GM12873 (cell line): ENCODE measurements around the gene SBNO2.
A peak's percentile ranks its signal among the peaks of the same experiment; 100 is the strongest.

Source experiments
- TF ChIP-seq, protein P1 (sequence below): IDR thresholded peaks from 2 replicates; pipeline ENCODE4 v1.5.1; 2012; ENCODE audit warnings: low read depth, mild to moderate bottlenecking, moderate library complexity, low read length, control low read depth; ENCODE audit not compliant: insufficient read depth; ENCODE audit errors: missing control alignments

SBNO2 gene

DNA sequence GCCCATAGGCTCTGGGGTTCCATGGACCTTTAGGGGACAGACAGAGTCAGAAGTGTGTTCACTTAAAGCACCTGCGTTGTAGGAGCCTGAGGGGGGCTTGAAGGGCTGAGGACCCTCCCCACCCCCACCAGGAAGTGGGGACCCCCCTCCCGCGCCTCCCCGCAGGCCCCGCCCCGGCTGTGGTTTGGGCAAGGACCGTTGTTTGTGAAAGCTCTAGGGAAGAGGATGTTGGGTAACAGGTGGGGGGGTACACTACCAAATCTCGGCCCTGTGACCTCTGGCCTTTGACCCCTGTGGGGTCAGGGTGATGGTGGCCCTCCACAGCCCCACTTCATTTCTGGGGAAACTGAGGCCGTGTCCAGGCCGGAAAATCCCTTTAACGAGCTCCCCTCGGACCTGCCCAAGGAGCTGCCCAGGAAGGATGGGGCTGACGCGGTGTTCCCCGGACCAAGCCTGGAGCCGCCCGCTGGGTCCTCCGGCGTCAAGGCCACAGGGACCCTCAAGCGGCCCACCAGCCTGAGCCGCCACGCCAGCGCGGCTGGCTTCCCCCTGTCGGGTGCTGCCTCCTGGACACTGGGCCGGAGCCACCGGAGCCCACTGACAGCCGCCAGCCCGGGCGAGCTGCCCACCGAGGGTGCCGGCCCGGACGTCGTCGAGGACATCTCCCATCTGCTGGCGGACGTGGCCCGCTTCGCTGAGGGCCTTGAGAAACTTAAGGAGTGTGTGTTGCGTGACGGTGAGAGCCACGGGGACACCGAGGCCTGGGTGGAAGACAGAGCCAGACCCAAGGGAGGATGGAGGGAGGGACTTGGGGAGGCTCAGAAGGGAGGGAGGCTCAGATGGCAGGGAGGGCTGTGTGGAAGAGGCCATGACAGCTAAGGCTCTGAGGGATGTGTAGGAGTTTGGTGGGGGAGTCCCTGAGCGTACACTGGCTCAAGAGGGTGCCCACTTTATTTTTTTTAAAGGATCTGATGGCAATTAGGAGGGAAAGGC lies 105.8 kb downstream of the SBNO2 start:
- TF ChIP-seq, protein P1, sequence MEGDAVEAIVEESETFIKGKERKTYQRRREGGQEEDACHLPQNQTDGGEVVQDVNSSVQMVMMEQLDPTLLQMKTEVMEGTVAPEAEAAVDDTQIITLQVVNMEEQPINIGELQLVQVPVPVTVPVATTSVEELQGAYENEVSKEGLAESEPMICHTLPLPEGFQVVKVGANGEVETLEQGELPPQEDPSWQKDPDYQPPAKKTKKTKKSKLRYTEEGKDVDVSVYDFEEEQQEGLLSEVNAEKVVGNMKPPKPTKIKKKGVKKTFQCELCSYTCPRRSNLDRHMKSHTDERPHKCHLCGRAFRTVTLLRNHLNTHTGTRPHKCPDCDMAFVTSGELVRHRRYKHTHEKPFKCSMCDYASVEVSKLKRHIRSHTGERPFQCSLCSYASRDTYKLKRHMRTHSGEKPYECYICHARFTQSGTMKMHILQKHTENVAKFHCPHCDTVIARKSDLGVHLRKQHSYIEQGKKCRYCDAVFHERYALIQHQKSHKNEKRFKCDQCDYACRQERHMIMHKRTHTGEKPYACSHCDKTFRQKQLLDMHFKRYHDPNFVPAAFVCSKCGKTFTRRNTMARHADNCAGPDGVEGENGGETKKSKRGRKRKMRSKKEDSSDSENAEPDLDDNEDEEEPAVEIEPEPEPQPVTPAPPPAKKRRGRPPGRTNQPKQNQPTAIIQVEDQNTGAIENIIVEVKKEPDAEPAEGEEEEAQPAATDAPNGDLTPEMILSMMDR, result no peak

DNA sequence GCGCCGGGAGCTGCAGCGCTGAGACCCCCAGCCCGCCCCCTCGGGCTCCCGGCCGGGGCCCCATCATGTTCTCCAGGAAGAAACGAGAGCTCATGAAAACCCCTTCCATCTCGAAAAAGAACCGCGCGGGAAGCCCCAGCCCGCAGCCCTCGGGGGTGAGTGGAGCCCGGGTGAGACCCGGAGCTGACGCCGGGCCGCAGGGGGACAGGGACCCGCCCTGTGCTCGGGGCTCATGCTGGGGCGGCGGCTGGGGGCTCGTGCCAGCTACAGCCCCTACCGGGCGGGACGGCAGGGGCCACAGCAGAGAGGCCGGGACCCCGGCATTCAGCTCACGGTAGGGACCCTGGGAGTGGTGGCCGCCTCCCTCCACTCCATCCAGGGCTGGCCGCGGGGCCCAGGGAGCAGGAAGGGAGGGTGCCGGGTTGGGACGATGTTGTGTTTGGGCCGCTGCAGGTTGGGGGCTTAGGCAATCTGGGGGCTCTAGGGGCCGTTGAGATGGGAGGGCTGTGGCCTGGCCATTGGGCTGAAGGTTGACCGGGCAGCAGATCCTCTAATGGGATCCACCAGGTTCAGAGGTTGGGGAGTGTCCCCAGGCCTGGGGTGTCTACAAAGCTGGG lies 106.6 kb downstream of the SBNO2 start:
- TF ChIP-seq, protein P1, result no peak

DNA sequence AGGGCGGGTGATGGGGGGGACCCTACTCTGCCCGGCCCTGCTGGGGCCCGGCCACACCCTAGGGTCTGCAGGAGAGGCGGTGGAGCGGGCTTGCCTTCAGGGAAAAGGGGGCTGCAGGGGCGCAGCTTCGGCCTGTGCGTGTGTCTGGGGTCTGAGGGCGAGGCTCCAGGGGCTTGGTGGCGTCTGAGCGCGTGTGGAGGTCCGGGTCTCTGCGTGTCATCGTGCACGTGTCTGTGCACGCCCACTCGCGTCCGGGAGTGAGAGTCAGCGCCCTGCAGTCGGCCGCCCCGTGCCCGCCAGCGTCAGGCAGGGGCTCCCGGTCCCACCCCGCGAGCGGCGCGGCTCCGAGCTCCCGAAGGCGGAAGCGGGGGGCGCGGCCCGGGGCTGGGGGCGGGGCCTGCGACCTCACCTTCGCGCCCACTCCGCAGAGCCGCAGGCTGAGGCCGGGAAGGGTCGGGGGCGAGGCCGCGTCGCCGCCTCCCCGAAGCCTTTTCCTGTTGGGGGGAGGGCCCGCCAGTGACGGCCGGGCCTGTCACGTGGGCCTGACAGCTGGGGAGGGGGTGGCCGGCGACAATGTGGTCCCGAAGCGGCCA lies 107.2 kb downstream of the SBNO2 start, which contains the start of gene ARHGAP45:
Gene ARHGAP45, plus strand, starts transcription at position 420 of the 593 bp plus-strand sequence. CDS start 239 bp downstream, outside the sequence.
- TF ChIP-seq, protein P1, result no peak

DNA sequence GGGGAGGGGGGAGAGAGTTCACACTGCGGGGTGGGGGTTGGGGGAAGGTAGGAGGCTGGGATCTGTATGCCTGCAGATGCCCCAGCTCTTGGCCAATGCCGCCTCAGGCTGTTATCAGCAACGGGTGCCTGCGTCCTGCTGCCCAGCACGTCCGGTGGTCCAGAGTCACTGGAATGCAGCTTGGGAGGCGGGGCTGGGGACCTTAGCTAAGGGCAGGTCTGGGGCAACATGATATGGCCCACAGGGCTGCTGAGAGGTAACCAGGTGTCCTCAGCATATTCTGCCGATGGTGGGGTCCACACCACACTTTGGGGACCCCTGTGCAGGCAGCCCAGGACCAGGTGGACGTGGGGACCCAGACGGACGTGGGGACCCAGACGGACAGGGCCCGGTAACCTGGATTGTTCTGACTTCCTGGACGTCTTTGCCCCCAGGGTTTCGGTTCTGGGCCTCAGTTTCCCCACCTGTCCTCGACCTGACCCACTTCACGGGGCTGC lies 107.8 kb downstream of the SBNO2 start:
- TF ChIP-seq, protein P1, result no peak

DNA sequence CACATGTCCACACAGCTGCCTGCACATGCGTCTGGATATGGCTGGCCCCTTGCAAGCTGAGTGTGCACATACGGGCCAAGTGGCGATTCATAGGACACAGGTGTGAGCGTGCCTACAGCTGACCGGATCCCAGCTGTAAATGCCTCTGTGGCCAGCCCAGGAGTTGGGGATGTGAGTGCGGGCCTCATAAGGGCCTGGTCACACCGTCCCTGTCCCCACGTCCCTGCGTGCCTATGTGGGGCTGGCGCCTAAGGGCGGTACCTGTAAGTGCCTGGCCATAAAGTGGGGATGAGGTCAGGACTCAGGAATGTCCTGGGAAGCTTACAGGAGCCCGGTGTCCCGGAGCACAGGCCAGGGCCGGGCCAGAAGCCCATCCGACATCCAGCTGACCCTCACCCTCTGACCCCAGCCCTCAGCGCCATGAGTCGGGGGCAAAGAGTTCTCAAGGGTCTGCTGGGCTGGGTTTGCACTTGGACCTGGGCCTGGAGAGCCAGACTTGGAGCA lies 108.4 kb downstream of the SBNO2 start:
- TF ChIP-seq, protein P1, result no peak

DNA sequence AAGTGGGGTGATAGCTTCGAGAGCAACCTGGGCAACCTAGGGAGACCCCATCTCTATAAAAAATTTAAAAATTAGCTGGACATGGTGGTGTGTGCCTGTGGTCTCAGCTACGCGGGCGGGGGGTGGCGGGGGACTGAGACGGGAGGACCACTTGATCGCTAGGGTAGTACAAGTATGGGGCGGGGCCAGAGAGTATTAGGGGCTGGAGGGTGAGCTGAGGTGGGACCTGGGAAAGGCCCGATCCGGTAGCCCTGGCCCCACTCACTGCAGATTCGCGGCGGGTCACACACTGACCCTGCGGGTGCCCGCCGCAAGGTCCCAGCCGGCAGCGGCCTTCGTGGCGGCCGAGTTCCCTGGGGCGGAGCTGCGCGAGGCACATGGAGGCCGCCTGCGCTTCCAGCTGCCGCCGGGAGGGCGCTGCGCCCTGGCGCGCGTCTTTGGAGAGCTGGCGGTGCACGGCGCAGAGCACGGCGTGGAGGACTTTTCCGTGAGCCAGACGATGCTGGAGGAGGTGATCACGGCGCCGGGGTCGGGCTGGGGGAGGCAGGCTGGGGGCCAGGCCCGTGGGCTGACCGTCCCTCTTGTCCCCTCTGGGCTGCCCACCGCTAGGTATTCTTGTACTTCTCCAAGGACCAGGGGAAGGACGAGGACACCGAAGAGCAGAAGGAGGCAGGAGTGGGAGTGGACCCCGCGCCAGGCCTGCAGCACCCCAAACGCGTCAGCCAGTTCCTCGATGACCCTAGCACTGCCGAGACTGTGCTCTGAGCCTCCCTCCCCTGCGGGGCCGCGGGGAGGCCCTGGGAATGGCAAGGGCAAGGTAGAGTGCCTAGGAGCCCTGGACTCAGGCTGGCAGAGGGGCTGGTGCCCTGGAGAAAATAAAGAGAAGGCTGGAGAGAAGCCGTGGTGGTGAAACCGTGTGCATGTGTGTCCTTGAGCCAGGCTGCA lies 109.1 kb downstream of the SBNO2 start:
- TF ChIP-seq, protein P1, result peak; percentile 86
